Trophoblast cell (in vitro differentiated cells and primary cell): ENCODE results near the gene SSBP3.

ENCODE experiments used
- DNase-seq, 2 donors: peaks; one replicate each; pipeline ENCODE4 v3.0.0-alpha.2; 2016
- H2AFZ ChIP-seq: 2 replicates; pipeline ENCODE4 v1.6.1; 2013; ENCODE audit warnings: low read length, moderate library complexity, mild to moderate bottlenecking; ENCODE audit not compliant: insufficient read depth, poor library complexity
- H2AK5ac ChIP-seq: 2 replicates; pipeline ENCODE4 v1.6.1; 2013; ENCODE audit warnings: mild to moderate bottlenecking, low read length
- H2BK120ac ChIP-seq: 2 replicates; pipeline ENCODE4 v1.6.1; 2013; ENCODE audit warnings: low read length, mild to moderate bottlenecking, moderate library complexity; ENCODE audit not compliant: insufficient read depth, poor library complexity
- H2BK12ac ChIP-seq: 2 replicates; pipeline ENCODE4 v1.6.1; 2013; ENCODE audit warnings: mild to moderate bottlenecking, low read length, moderate library complexity
- H2BK5ac ChIP-seq: 2 replicates; pipeline ENCODE4 v1.6.1; 2013; ENCODE audit warnings: low read length, low read depth, moderate library complexity, mild to moderate bottlenecking; ENCODE audit not compliant: poor library complexity
- H3K14ac ChIP-seq: 2 replicates; pipeline ENCODE4 v1.6.1; 2013; ENCODE audit warnings: mild to moderate bottlenecking, low read length
- H3K18ac ChIP-seq: 2 replicates; pipeline ENCODE4 v1.6.1; 2013; ENCODE audit warnings: mild to moderate bottlenecking, low read length
- H3K23ac ChIP-seq: 2 replicates; pipeline ENCODE4 v1.6.1; 2013; ENCODE audit warnings: low read length
- H3K27ac ChIP-seq: 2 replicates; pipeline ENCODE4 v1.5.1; 2013; ENCODE audit warnings: low read depth, mild to moderate bottlenecking, inconsistent platforms, low read length, moderate library complexity
- H3K27me3 ChIP-seq: 2 replicates; pipeline ENCODE4 v1.6.1; 2013; ENCODE audit warnings: inconsistent platforms, mild to moderate bottlenecking, low read length, moderate library complexity; ENCODE audit not compliant: insufficient read depth
- H3K36me3 ChIP-seq, 2 experiments: 1 replicate in 1 of 2; 2 replicates in 1 of 2; pipeline ENCODE4 v1.6.1; 2013; ENCODE audit warnings: low read length in 2 of 2, mild to moderate bottlenecking in 2 of 2, moderate library complexity in 1 of 2; ENCODE audit not compliant: insufficient read depth in 2 of 2, control insufficient read depth in 1 of 2
- H3K4ac ChIP-seq: 2 replicates; pipeline ENCODE4 v1.6.1; 2013; ENCODE audit warnings: low read depth, mild to moderate bottlenecking, low read length, moderate library complexity
- H3K4me1 ChIP-seq, 2 experiments: 1 replicate in 1 of 2; 2 replicates in 1 of 2; pipeline ENCODE4 v1.6.1; 2013; ENCODE audit warnings: low read length in 2 of 2, mild to moderate bottlenecking in 2 of 2, moderate library complexity in 1 of 2; ENCODE audit not compliant: insufficient read depth in 2 of 2, control insufficient read depth in 1 of 2
- H3K4me2 ChIP-seq: 2 replicates; pipeline ENCODE4 v1.6.1; 2013; ENCODE audit warnings: inconsistent platforms, mild to moderate bottlenecking, low read length, moderate library complexity
- H3K4me3 ChIP-seq: 2 replicates; pipeline ENCODE4 v1.5.1; 2013; ENCODE audit warnings: mild to moderate bottlenecking, low read depth, low read length, inconsistent platforms
- H3K79me1 ChIP-seq: one replicate; pipeline ENCODE4 v1.6.1; 2013; ENCODE audit warnings: low read length
- H3K79me2 ChIP-seq: 2 replicates; pipeline ENCODE4 v1.6.1; 2013; ENCODE audit warnings: low read length, mild to moderate bottlenecking; ENCODE audit not compliant: control insufficient read depth, insufficient read depth, poor library complexity
- H3K9ac ChIP-seq: 2 replicates; pipeline ENCODE4 v1.6.1; 2013; ENCODE audit warnings: mild to moderate bottlenecking, low read length
- H3K9me3 ChIP-seq: 2 replicates; pipeline ENCODE4 v1.6.1; 2013; ENCODE audit warnings: low read depth, mild to moderate bottlenecking, control low read depth, inconsistent platforms, low read length; ENCODE audit not compliant: insufficient read depth
- H4K12ac ChIP-seq: 2 replicates; pipeline ENCODE4 v1.6.1; 2013; ENCODE audit warnings: low read depth, mild to moderate bottlenecking, low read length, moderate library complexity
- H4K8ac ChIP-seq: 2 replicates; pipeline ENCODE4 v1.6.1; 2013; ENCODE audit warnings: low read depth, mild to moderate bottlenecking, low read length, moderate library complexity
- H4K91ac ChIP-seq: one replicate; pipeline ENCODE4 v1.6.1; 2013; ENCODE audit warnings: low read depth, mild to moderate bottlenecking, low read length, moderate library complexity
- WGBS: extraction: QIAGEN DNeasy Blood & Tissue Kit; methylation state at CpG from one replicate; pipeline ENCODE4 v1.1.7; 2013; ENCODE audit warnings: missing lambda C conversion rate; ENCODE audit not compliant: insufficient read length, insufficient coverage; ENCODE audit errors: extremely low coverage; 5-methylcytosine and 5-hydroxymethylcytosine counted together

Gene SSBP3

GRCh38 chr1:54360165-54361005 lies 45.8 kb downstream of the SSBP3 start:
- Histone ChIP-seq H3K9me3 (peaks cover 4% of the 10 kb centered on the region), H3K9ac (no peak overlapping the region), H2BK5ac (no peak overlapping the region), H3K79me1 (no peaks in the 10 kb centered on the region), H3K4me3 (no peak overlapping the region), H4K12ac (no peak overlapping the region), H3K27me3 (no peaks in the 10 kb centered on the region), H3K4me1 (peaks cover 13 to 16% of the 10 kb centered on the region in 2 experiments), H4K8ac (no peak overlapping the region), H3K4me2 (no peak overlapping the region), H3K18ac (no peak overlapping the region), H2AFZ (no peak overlapping the region), H3K14ac (no peak overlapping the region), H3K27ac (no peak overlapping the region), H3K36me3 (peaks cover 19 to 26% of the 10 kb centered on the region in 2 experiments), H4K91ac (no peak overlapping the region), H2AK5ac (no peak overlapping the region), H3K4ac (no peak overlapping the region), H2BK12ac (no peak overlapping the region), H3K79me2 (peaks cover 2% of the 10 kb centered on the region), H2BK120ac (no peak overlapping the region), H3K23ac (no peak overlapping the region)
- DNase-seq, result no peak
- WGBS, result no CpG with 5 or more reads among the region's 6 CpGs

- Histone ChIP-seq H3K36me3 (peaks cover 18 to 24% of the 10 kb centered on the region in 2 experiments), H2AK5ac (no peak overlapping the region), H3K79me2 (peaks cover under 1% of the 10 kb centered on the region), H3K4me3 (no peak overlapping the region), H2AFZ (no peak overlapping the region), H4K91ac (no peak overlapping the region), H4K8ac (no peak overlapping the region), H3K4me2 (no peak overlapping the region), H3K27ac (no peak overlapping the region), H2BK5ac (no peak overlapping the region), H3K18ac (no peak overlapping the region), H2BK12ac (no peak overlapping the region), H3K4ac (no peak overlapping the region), H3K79me1 (peaks cover 1% of the 10 kb centered on the region), H4K12ac (no peak overlapping the region), H3K14ac (no peak overlapping the region), H3K23ac (no peak overlapping the region), H3K4me1 (peaks cover 19 to 21% of the 10 kb centered on the region in 2 experiments), H2BK120ac (no peak overlapping the region), H3K9me3 (peaks cover under 1% of the 10 kb centered on the region), H3K9ac (no peak overlapping the region), H3K27me3 (no peaks in the 10 kb centered on the region)
- no peak for DNase-seq
- no CpG with 5 or more reads among the region's 9 CpGs for WGBS
These were observed 46.6 kb downstream of the SSBP3 start for GRCh38 chr1:54359393-54360162.

GRCh38 chr1:54358503-54359168 lies 47.6 kb downstream of the SSBP3 start:
- Histone ChIP-seq H3K79me2 (no peaks in the 10 kb centered on the region), H3K9ac (no peak overlapping the region), H3K9me3 (no peaks in the 10 kb centered on the region), H2AK5ac (no peak overlapping the region), H3K36me3 (peaks cover 18 to 22% of the 10 kb centered on the region in 2 experiments), H4K8ac (no peak overlapping the region), H3K4me1 (peaks cover 28 to 31% of the 10 kb centered on the region in 2 experiments), H3K14ac (no peak overlapping the region), H2BK5ac (no peak overlapping the region), H3K18ac (no peak overlapping the region), H3K27me3 (no peaks in the 10 kb centered on the region), H2AFZ (no peak overlapping the region), H3K23ac (no peak overlapping the region), H3K4me2 (no peak overlapping the region), H3K4ac (no peak overlapping the region), H2BK120ac (no peak overlapping the region), H2BK12ac (no peak overlapping the region), H3K79me1 (peaks cover 4% of the 10 kb centered on the region), H4K12ac (no peak overlapping the region), H3K4me3 (no peak overlapping the region), H3K27ac (no peak overlapping the region), H4K91ac (no peak overlapping the region)
- WGBS, result no CpG with 5 or more reads among the region's 14 CpGs
- no peak for DNase-seq

GRCh38 chr1:54357967-54358366 lies 48.2 kb downstream of the SSBP3 start:
- H2BK5ac ChIP-seq, result no peak overlapping the region
- H3K27me3 ChIP-seq, result no peaks in the 10 kb centered on the region
- H2AFZ ChIP-seq, result no peak overlapping the region
- H3K4me3 ChIP-seq, result no peak overlapping the region
- H2BK120ac ChIP-seq, result no peak overlapping the region
- no peak overlapping the region for H2AK5ac ChIP-seq
- H3K14ac ChIP-seq, result no peak overlapping the region
- H4K12ac ChIP-seq, result no peak overlapping the region
- H2BK12ac ChIP-seq, result no peak overlapping the region
- H3K4ac ChIP-seq, result no peak overlapping the region
- peaks cover under 1% of the 10 kb centered on the region for H3K79me2 ChIP-seq
- H3K4me2 ChIP-seq, result no peak overlapping the region
- no peak overlapping the region for H4K91ac ChIP-seq
- no peak for DNase-seq
- H3K9ac ChIP-seq, result no peak overlapping the region
- no peak overlapping the region for H3K18ac ChIP-seq
- H3K79me1 ChIP-seq, result peaks cover 4% of the 10 kb centered on the region
- peaks cover 33 to 35% of the 10 kb centered on the region in 2 experiments for H3K4me1 ChIP-seq
- peaks cover 18 to 22% of the 10 kb centered on the region in 2 experiments for H3K36me3 ChIP-seq
- peaks cover under 1% of the 10 kb centered on the region for H3K9me3 ChIP-seq
- H3K27ac ChIP-seq, result no peak overlapping the region
- H3K23ac ChIP-seq, result no peak overlapping the region
- WGBS, result no CpG with 5 or more reads among the region's 5 CpGs
- no peak overlapping the region for H4K8ac ChIP-seq
